ENCODE data around the gene MGAT4A.

DNA sequence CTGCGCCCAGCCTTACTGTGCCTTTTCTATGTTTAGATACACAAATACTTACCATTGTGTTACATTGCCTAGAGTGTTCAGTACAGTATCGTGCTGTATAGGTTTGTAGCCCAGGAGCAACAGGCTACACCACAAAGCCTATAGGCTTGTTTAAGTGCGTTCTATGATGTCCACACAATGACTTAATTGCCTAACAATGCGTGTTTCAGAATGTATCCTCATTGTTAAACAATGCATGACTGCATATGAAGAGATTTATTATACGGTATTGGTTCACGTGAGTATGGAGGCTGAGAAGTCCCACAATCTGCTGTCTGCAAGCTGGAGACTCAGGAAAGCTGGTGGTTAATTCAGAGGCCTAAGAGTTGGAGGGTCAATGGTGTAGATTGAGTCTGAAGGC lies 46.1 kb upstream of the MGAT4A start:
- TF ChIP-seq, protein P1, sequence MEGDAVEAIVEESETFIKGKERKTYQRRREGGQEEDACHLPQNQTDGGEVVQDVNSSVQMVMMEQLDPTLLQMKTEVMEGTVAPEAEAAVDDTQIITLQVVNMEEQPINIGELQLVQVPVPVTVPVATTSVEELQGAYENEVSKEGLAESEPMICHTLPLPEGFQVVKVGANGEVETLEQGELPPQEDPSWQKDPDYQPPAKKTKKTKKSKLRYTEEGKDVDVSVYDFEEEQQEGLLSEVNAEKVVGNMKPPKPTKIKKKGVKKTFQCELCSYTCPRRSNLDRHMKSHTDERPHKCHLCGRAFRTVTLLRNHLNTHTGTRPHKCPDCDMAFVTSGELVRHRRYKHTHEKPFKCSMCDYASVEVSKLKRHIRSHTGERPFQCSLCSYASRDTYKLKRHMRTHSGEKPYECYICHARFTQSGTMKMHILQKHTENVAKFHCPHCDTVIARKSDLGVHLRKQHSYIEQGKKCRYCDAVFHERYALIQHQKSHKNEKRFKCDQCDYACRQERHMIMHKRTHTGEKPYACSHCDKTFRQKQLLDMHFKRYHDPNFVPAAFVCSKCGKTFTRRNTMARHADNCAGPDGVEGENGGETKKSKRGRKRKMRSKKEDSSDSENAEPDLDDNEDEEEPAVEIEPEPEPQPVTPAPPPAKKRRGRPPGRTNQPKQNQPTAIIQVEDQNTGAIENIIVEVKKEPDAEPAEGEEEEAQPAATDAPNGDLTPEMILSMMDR (IDR thresholded peaks at IDR 0.05), result no peak
- no peak for TF ChIP-seq EP300 (IDR thresholded peaks at IDR 0.05)

All from sigmoid colon (tissue), 4 donors.